Peyer's patch (tissue), 4 donors: ENCODE measurements around the gene TMEM72.

Experiments used
- CTCF ChIP-seq, 6 experiments: fragments of 450-650 bp in 4 of 6; fragments of 200-600 bp in 2 of 6; sonication (generic) in 1 of 6; IDR thresholded peaks; one replicate each; pipeline ENCODE4 v1.5.1; 2017 to 2019; ENCODE audit warnings: antibody characterized with exemption in 6 of 6, mild to moderate bottlenecking in 3 of 6, moderate library complexity in 1 of 6
- POLR2A ChIP-seq, 2 donors: fragments of 450-650 bp; IDR thresholded peaks; one replicate each; pipeline ENCODE4 v1.5.1; 2017; ENCODE audit warnings: antibody characterized with exemption in 2 of 2, mild to moderate bottlenecking in 2 of 2, moderate library complexity in 2 of 2

DNA sequence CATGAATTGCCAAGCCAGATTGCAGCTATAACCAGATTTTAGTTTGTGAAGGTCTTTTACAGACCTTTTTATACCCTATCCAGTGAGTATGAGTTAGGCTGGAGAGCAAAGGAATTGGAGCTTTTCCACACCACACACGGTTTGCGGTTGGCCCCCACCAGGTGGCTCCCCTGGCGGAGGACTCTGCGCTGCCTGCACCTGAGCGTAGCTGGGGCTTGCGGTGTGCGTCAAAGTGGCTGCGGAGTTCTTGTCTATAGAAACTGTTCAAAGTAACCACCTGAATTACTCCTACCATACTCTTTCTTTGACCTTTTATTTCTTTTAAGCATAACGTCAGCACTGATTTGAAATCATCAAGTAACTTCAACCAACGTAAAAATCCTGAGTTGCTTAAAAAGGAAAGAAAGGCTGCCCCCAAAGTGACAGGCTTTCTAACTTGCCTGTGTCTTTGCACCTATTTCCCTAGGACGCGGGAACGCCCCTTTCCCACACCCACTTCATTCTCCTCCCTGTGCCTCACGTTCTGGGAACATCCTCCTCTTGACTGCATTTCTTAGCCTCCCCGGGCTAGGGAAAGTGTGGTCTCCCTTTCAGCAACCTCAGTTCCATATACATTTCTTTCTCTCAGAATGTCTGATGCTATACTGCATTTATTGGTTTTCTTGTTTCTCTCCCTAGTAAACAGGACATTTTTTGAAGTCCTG lies 47.6 kb upstream of the TMEM72 start:
- TF ChIP-seq CTCF (IDR thresholded peaks at IDR 0.05) (no peak), POLR2A (IDR thresholded peaks at IDR 0.05) (no peak)
